Smooth muscle cell (in vitro differentiated cells): Measurements from ENCODE around the gene SHB. TPM values are rescaled to one million over a fixed set of nuclear protein-coding genes. Genes with fewer than 3 reads are reported as not detected.

ENCODE experiments used
- DNase-seq: peaks from one replicate; lab custom pipeline; 2025; ENCODE audit not compliant: unreplicated experiment; lab: John Stamatoyannopoulos, UW
- H2AFZ ChIP-seq: fragments of 200-600 bp; sonication (generic); 2 replicates; pipeline ENCODE4 v1.6.0; 2016; ENCODE audit warnings: antibody characterized with exemption, low read depth, mild to moderate bottlenecking
- H3F3A ChIP-seq: fragments of 200-600 bp; sonication (generic); 2 replicates; pipeline ENCODE4 v1.6.0; 2017; ENCODE audit warnings: antibody characterized with exemption, low read depth
- H3K27ac ChIP-seq: fragments of 200-600 bp; sonication (generic); 2 replicates; pipeline ENCODE4 v1.5.1; 2016; ENCODE audit warnings: low read depth, mild to moderate bottlenecking
- H3K27me3 ChIP-seq: fragments of 200-600 bp; sonication (generic); 2 replicates; pipeline ENCODE4 v1.6.1; 2016; ENCODE audit warnings: low read depth, mild to moderate bottlenecking
- H3K36me3 ChIP-seq: fragments of 200-600 bp; sonication (generic); 2 replicates; pipeline ENCODE4 v1.5.1; 2016; ENCODE audit warnings: low read depth
- H3K4me1 ChIP-seq: fragments of 200-600 bp; sonication (generic); 2 replicates; pipeline ENCODE4 v1.5.1; 2016; ENCODE audit warnings: low read depth
- H3K4me2 ChIP-seq: fragments of 200-600 bp; sonication (generic); 2 replicates; pipeline ENCODE4 v1.6.0; 2016; ENCODE audit warnings: mild to moderate bottlenecking
- H3K4me3 ChIP-seq: fragments of 200-600 bp; sonication (generic); 2 replicates; pipeline ENCODE4 v1.5.1; 2016; ENCODE audit warnings: mild to moderate bottlenecking
- H3K79me2 ChIP-seq: fragments of 200-600 bp; sonication (generic); 2 replicates; pipeline ENCODE4 v1.6.0; 2016; ENCODE audit warnings: low read depth, mild to moderate bottlenecking
- H3K9ac ChIP-seq: fragments of 200-600 bp; sonication (generic); 2 replicates; pipeline ENCODE4 v1.6.0; 2016; ENCODE audit warnings: low read depth
- H3K9me3 ChIP-seq: fragments of 200-600 bp; sonication (generic); replicated peaks from 2 replicates; pipeline ENCODE4 v1.5.1; 2016; ENCODE audit warnings: low read depth
- H4K20me1 ChIP-seq: fragments of 200-600 bp; sonication (generic); 2 replicates; pipeline ENCODE4 v1.6.0; 2016; ENCODE audit warnings: low read depth
- CTCF ChIP-seq: fragments of 200-600 bp; sonication (generic); IDR thresholded peaks from 2 replicates; pipeline ENCODE4 v1.5.1; 2017; ENCODE audit warnings: borderline replicate concordance, mild to moderate bottlenecking, antibody characterized with exemption; ENCODE audit not compliant: insufficient read depth, poor library complexity, severe bottlenecking
- WGBS: methylation state at CpG from one replicate; pipeline ENCODE4 v1.1.7; 2016; ENCODE audit warnings: low lambda C conversion rate; 5-methylcytosine and 5-hydroxymethylcytosine counted together
- polyA plus RNA-seq: library from polyadenylated mRNA; unstranded; fragments of >200 nt; fragmentation: Nextera tagmentation; extraction: Ambion mirVana; gene quantifications from 2 replicates; pipeline ENCODE4 v1.2.1, GENCODE V29; 2016
- total RNA-seq: library from RNA; depleted of rRNA; stranded (reverse); fragments of >200 nt; gene quantifications from 2 replicates; pipeline ENCODE4 v1.2.3, GENCODE V29; 2014

Gene SHB
- total and polyA plus RNA-seq, 2 experiments from 2014 or later, result 16.4 to 32.4 TPM

- Histone ChIP-seq H3K9ac (peak overlapping the region; percentile 80), H3K4me2 (peak overlapping the region; percentile 65), H3K4me3 (no peak overlapping the region), H3K36me3 (no peaks in the 10 kb centered on the region), H2AFZ (no peak overlapping the region), H3K27me3 (no peaks in the 10 kb centered on the region), H3K79me2 (peaks cover 7% of the 10 kb centered on the region), H3K4me1 (peaks cover 35% of the 10 kb centered on the region), H4K20me1 (no peaks in the 10 kb centered on the region), H3F3A (peaks cover 44% of the 10 kb centered on the region), H3K9me3 (no peaks in the 10 kb centered on the region), H3K27ac (peak overlapping the region; percentile 100)
- TF ChIP-seq CTCF, result no peak
- 60% methylated on average over 6 of the region's 6 CpGs for WGBS
- no peak for DNase-seq
These were observed 129.4 kb downstream of the SHB start for GRCh38 chr9:37939575-37940095.

- peaks cover 42% of the 10 kb centered on the region for H3F3A ChIP-seq
- H3K27me3 ChIP-seq, result no peaks in the 10 kb centered on the region
- peak; percentile 49 for DNase-seq
- H3K9ac ChIP-seq, result peak overlapping the region; percentile 92
- 14% methylated on average over 22 of the region's 22 CpGs for WGBS
- TF ChIP-seq CTCF, result no peak
- no peaks in the 10 kb centered on the region for H3K36me3 ChIP-seq
- no peaks in the 10 kb centered on the region for H4K20me1 ChIP-seq
- H3K79me2 ChIP-seq, result peaks cover 13% of the 10 kb centered on the region
- peak overlapping the region; percentile 77 for H3K4me2 ChIP-seq
- H3K9me3 ChIP-seq, result no peaks in the 10 kb centered on the region
- H3K27ac ChIP-seq, result peak overlapping the region; percentile 100
- H3K4me1 ChIP-seq, result peaks cover 24% of the 10 kb centered on the region
- no peak overlapping the region for H2AFZ ChIP-seq
- H3K4me3 ChIP-seq, result no peak overlapping the region
These were observed 130.7 kb downstream of the SHB start for GRCh38 chr9:37938121-37938891.

- Histone ChIP-seq H2AFZ (no peak overlapping the region), H3K9ac (peak overlapping the region; percentile 92), H3K9me3 (no peaks in the 10 kb centered on the region), H3K27me3 (no peaks in the 10 kb centered on the region), H3K36me3 (no peaks in the 10 kb centered on the region), H3K4me3 (no peak overlapping the region), H3K79me2 (peaks cover 13% of the 10 kb centered on the region), H3K4me2 (peak overlapping the region; percentile 77), H3K27ac (peak overlapping the region; percentile 100), H3F3A (peaks cover 43% of the 10 kb centered on the region), H3K4me1 (peaks cover 20% of the 10 kb centered on the region), H4K20me1 (no peaks in the 10 kb centered on the region)
- 34% methylated on average over 9 of the region's 9 CpGs for WGBS
- no peak for DNase-seq
- no peak for TF ChIP-seq CTCF
These were observed 131.7 kb downstream of the SHB start for GRCh38 chr9:37937366-37937765.
